LNCAP (cell line): Measurements from ENCODE around the gene ETV3.

Source experiments
- TF ChIP-seq, protein P1 (sequence below): fragments of 450-650 bp; IDR thresholded peaks from 2 replicates; pipeline ENCODE4 v1.5.1; 2017; ENCODE audit warnings: mild to moderate bottlenecking

ETV3 gene

DNA sequence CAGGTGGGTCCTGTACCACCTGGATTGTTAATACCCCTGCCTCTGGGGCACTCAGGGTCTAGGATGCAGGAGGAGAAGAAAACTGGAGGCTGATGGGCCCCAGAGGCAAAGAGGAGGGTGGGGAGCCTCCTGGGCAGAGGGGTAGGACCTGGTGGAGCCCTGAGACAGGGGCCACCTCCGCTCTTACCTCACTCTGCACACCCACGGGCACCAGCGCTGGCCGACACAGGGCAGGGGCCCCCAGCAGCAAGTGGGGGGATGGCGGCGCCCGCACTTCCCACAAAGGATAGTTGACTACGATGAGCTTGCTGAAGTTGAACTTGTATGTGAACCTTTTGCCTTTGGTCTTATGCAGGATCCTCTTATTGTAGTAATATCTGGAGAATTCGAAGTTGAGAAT is 39.7 kb downstream of the ETV3 start:
- TF ChIP-seq, protein P1, sequence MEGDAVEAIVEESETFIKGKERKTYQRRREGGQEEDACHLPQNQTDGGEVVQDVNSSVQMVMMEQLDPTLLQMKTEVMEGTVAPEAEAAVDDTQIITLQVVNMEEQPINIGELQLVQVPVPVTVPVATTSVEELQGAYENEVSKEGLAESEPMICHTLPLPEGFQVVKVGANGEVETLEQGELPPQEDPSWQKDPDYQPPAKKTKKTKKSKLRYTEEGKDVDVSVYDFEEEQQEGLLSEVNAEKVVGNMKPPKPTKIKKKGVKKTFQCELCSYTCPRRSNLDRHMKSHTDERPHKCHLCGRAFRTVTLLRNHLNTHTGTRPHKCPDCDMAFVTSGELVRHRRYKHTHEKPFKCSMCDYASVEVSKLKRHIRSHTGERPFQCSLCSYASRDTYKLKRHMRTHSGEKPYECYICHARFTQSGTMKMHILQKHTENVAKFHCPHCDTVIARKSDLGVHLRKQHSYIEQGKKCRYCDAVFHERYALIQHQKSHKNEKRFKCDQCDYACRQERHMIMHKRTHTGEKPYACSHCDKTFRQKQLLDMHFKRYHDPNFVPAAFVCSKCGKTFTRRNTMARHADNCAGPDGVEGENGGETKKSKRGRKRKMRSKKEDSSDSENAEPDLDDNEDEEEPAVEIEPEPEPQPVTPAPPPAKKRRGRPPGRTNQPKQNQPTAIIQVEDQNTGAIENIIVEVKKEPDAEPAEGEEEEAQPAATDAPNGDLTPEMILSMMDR: no peak

DNA sequence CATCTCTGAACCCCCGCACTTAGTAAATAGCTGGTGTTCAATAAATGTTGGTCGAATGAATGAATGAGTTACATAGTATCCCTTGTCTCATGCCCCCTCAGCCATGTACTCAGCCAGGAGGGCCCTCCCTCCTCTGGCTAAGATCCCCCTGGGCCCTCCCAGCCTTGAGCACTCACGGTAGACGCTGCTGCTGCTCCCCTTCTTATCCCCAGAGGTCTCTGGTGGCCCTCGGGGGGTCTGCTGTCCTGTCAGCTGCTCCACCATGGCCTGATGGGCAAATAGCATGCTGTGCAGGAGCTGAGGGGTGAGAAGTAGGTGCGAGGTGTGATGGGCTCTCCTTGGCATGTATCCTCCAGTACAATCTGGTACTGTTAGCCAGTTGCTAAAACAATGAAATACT is 40.5 kb downstream of the ETV3 start:
- TF ChIP-seq, protein P1: no peak

DNA sequence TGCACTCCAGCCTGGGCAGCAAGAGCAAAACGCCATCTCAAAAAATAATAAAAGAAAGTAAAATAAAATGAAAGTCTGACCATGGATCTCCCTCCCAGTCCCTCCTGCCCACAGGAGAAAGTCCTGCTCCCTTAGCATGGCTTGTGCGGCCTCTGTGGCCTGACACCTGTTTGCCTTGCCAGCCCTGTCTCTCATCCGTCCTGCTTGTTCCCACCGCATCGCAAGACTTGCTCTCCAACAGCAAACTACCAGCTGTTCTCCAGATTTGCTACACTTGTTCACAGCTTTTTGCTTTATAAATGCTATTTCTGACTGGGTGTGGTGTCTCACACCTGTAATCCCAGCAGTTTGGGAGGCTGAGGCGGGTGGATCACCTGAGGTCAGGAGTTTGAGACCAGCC is 41.3 kb downstream of the ETV3 start:
- TF ChIP-seq, protein P1: no peak

DNA sequence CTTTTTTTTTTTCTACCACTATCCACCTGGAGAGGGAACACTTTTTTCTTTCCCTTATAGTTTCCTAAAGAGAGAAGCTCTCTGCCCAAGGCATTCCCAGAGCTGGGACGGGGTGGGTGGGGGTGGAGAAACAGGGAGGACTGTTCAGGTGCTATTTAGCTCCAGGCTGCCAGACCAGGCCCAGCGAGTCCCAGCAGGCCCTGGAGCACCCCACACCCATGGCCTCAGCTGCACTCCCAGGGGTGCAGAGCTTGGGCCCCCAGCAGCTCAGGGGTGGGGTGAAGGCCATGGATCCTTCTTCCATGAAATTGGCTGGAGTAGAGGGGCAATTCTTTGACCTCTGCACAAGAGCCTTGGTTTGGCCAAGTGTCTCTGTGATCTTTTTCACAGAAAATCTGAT is 42.6 kb downstream of the ETV3 start:
- TF ChIP-seq, protein P1: no peak

DNA sequence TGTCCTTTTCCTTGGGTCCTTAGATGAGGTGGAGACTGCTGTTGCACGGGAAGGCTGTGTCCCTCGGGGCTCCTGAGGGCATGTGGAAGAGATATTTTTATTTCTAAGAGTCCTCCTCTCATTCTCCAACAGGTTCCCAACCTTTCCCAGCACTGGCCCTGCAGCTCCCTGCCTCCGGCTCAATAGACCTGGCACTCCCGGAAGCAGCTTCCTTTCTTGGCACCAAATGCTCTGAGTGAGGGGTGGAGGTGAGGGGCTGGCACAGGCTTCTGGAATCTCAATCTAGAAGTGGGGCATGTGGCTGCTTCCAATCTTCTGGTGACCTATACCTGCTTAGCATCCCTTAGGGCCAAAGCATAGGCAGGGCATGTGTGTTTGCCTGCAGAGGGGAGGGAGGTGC is 43.1 kb downstream of the ETV3 start:
- TF ChIP-seq, protein P1: no peak

- TF ChIP-seq, protein P1: no peak
Observed at GRCh38 chr1:157092831-157093230, 45.4 kb downstream of the ETV3 start.

- TF ChIP-seq, protein P1: no peak
Observed at GRCh38 chr1:157091668-157092273, 46.4 kb downstream of the ETV3 start.

DNA sequence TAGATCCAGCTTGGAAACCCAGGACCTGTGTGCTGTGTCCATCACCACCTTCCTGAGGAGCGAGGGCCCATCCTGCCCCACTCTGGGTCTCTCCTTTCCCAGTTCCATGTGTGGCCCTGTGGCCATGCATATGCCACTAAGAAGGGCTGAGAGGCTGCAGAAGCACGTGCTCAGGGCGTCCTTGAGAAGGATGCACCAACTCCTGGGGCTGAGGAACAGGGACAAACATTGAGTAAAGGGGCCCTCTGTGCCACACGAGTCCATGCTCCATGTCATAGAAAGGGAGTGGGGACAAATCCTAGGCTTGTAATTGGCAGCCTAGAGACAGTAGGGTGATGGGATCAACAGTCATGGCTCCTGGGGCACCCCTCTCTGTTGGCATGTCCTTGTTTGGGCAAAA is 47.0 kb downstream of the ETV3 start:
- TF ChIP-seq, protein P1: no peak
